ENCODE results near the gene RPL10.

- no peak for TF ChIP-seq CTCF (IDR thresholded peaks at IDR 0.05)
- TF ChIP-seq POLR2A (IDR thresholded peaks at IDR 0.05): no peak
Measured at GRCh38 chrX:154367474-154368308, 30.5 kb upstream of the RPL10 start.

Data from heart left ventricle (tissue), 13 donors.